ENCODE results near the gene ADGRG1. TPM values are rescaled to one million over a fixed set of nuclear protein-coding genes. Genes with fewer than 3 reads are reported as not detected.

Gene ADGRG1
- total RNA-seq, 1 experiment from 2014 or later: 131 TPM

GRCh38 chr16:57696240-57696639, 67.8 kb downstream of the ADGRG1 start:
- no peak overlapping the region for H3K4me2 ChIP-seq
- H3K79me2 ChIP-seq (ENCODE audit: low read depth): no peaks in the 10 kb centered on the region
- no peak overlapping the region for H3K27ac ChIP-seq
- no peak for DNase-seq
- H3K27me3 ChIP-seq (ENCODE audit: insufficient read depth, low read depth): no peaks in the 10 kb centered on the region
- H3K36me3 ChIP-seq (ENCODE audit: low read depth): no peaks in the 10 kb centered on the region
- POLR2A ChIA-PET (ENCODE audit: unreplicated experiment): no interaction called here
- H4K20me1 ChIP-seq (ENCODE audit: insufficient read depth): no peaks in the 10 kb centered on the region
- no peaks in the 10 kb centered on the region for H3K9me3 ChIP-seq (ENCODE audit: insufficient read depth, low read depth)
- H3K4me3 ChIP-seq: no peak overlapping the region
- H3K4me1 ChIP-seq (replicated peaks; ENCODE audit: insufficient read depth): no peaks in the 10 kb centered on the region
- H2AFZ ChIP-seq: no peak overlapping the region
- BruUV-seq (replicated peaks): no TSS peak
- no peaks in the 10 kb centered on the region for H3F3A ChIP-seq (ENCODE audit: insufficient read depth, low read depth)
- CTCF ChIA-PET: no interaction called here
- H3K9me2 ChIP-seq (ENCODE audit: insufficient read depth): no peaks in the 10 kb centered on the region
- intact Hi-C loops (cut with micrococcal nuclease; ENCODE audit: unreplicated experiment): no loop called here
- no peak for TF ChIP-seq CTCF (conservative IDR thresholded peaks at IDR 0.05)
- no peak for TF ChIP-seq EZH2 (IDR thresholded peaks at IDR 0.05; ENCODE audit: low read depth)

- Histone ChIP-seq H3F3A (ENCODE audit: insufficient read depth, low read depth) (no peaks in the 10 kb centered on the region), H3K9me2 (ENCODE audit: insufficient read depth) (no peaks in the 10 kb centered on the region), H3K4me3 (no peak overlapping the region), H4K20me1 (ENCODE audit: insufficient read depth) (no peaks in the 10 kb centered on the region), H3K27ac (no peak overlapping the region), H3K9me3 (ENCODE audit: insufficient read depth, low read depth) (no peaks in the 10 kb centered on the region), H3K4me1 (replicated peaks; ENCODE audit: insufficient read depth) (no peaks in the 10 kb centered on the region), H3K79me2 (ENCODE audit: low read depth) (no peaks in the 10 kb centered on the region), H3K36me3 (ENCODE audit: low read depth) (no peaks in the 10 kb centered on the region), H2AFZ (no peak overlapping the region), H3K4me2 (no peak overlapping the region), H3K27me3 (ENCODE audit: insufficient read depth, low read depth) (no peaks in the 10 kb centered on the region)
- ChIA-PET POLR2A (ENCODE audit: unreplicated experiment) (no interaction called here), CTCF (no interaction called here)
- intact Hi-C loops (cut with micrococcal nuclease; ENCODE audit: unreplicated experiment): no loop called here
- no TSS peak for BruUV-seq (replicated peaks)
- TF ChIP-seq CTCF (conservative IDR thresholded peaks at IDR 0.05) (no peak), EZH2 (IDR thresholded peaks at IDR 0.05; ENCODE audit: low read depth) (no peak)
- DNase-seq: no peak
Observed at GRCh38 chr16:57697896-57698537, 69.6 kb downstream of the ADGRG1 start.

GRCh38 chr16:57698812-57699405, 70.5 kb downstream of the ADGRG1 start:
- no peaks in the 10 kb centered on the region for H4K20me1 ChIP-seq (ENCODE audit: insufficient read depth)
- no peaks in the 10 kb centered on the region for H3K9me3 ChIP-seq (ENCODE audit: insufficient read depth, low read depth)
- no peak for DNase-seq
- BruUV-seq (replicated peaks): no TSS peak
- no peak overlapping the region for H3K4me3 ChIP-seq
- H3K4me1 ChIP-seq (replicated peaks; ENCODE audit: insufficient read depth): no peaks in the 10 kb centered on the region
- no peaks in the 10 kb centered on the region for H3K79me2 ChIP-seq (ENCODE audit: low read depth)
- no peak overlapping the region for H2AFZ ChIP-seq
- no peaks in the 10 kb centered on the region for H3K9me2 ChIP-seq (ENCODE audit: insufficient read depth)
- no peaks in the 10 kb centered on the region for H3K36me3 ChIP-seq (ENCODE audit: low read depth)
- no peak overlapping the region for H3K27ac ChIP-seq
- H3K4me2 ChIP-seq: no peak overlapping the region
- ChIA-PET CTCF (no interaction called here), POLR2A (ENCODE audit: unreplicated experiment) (no interaction called here)
- no peaks in the 10 kb centered on the region for H3K27me3 ChIP-seq (ENCODE audit: insufficient read depth, low read depth)
- intact Hi-C loops (cut with micrococcal nuclease; ENCODE audit: unreplicated experiment): no loop called here
- H3F3A ChIP-seq (ENCODE audit: insufficient read depth, low read depth): no peaks in the 10 kb centered on the region
- no peak for TF ChIP-seq CTCF (conservative IDR thresholded peaks at IDR 0.05)
- TF ChIP-seq EZH2 (IDR thresholded peaks at IDR 0.05; ENCODE audit: low read depth): no peak
